MM.1S (cell line): ENCODE measurements around the gene GRAMD1B.

Source experiments
- DNase-seq: peaks from one replicate; pipeline ENCODE4 v3.0.0-alpha.2; 2015
- H2AFZ ChIP-seq: fragments of 300-600 bp; sonication (generic); 2 replicates; pipeline ENCODE4 v1.6.0; 2016; ENCODE audit warnings: antibody characterized with exemption, low read length
- H3F3A ChIP-seq: fragments of 300-600 bp; sonication (generic); 2 replicates; pipeline ENCODE4 v1.6.1; 2016; ENCODE audit warnings: mild to moderate bottlenecking, antibody characterized with exemption, low read length, moderate library complexity, mixed read lengths; ENCODE audit not compliant: insufficient read depth
- H3K27ac ChIP-seq: fragments of 300-600 bp; sonication (generic); 2 replicates; pipeline ENCODE4 v1.5.1; 2016; ENCODE audit warnings: mild to moderate bottlenecking, low read length
- H3K27me3 ChIP-seq: fragments of 300-600 bp; sonication (generic); replicated peaks from 2 replicates; pipeline ENCODE4 v1.6.0; 2016; ENCODE audit warnings: low read length; ENCODE audit not compliant: insufficient read depth
- H3K36me3 ChIP-seq: fragments of 300-600 bp; sonication (generic); replicated peaks from 2 replicates; pipeline ENCODE4 v1.6.1; 2016; ENCODE audit warnings: mild to moderate bottlenecking, low read length, mixed read lengths; ENCODE audit not compliant: insufficient read depth
- H3K4me1 ChIP-seq: fragments of 300-600 bp; sonication (generic); 2 replicates; pipeline ENCODE4 v1.6.1; 2016; ENCODE audit warnings: low read length, mixed read lengths
- H3K4me2 ChIP-seq: fragments of 300-600 bp; sonication (generic); 2 replicates; pipeline ENCODE4 v1.6.0; 2016; ENCODE audit warnings: low read depth, low read length
- H3K4me3 ChIP-seq: fragments of 300-600 bp; sonication (generic); 2 replicates; pipeline ENCODE4 v1.5.1; 2016; ENCODE audit warnings: low read length, mixed read lengths
- H3K79me2 ChIP-seq: fragments of 300-600 bp; sonication (generic); 2 replicates; pipeline ENCODE4 v1.6.1; 2016; ENCODE audit warnings: mixed run types, low read length, mixed read lengths
- H3K9ac ChIP-seq: fragments of 300-600 bp; sonication (generic); 2 replicates; pipeline ENCODE4 v1.6.1; 2016; ENCODE audit warnings: low read length, mixed read lengths
- H3K9me2 ChIP-seq: fragments of 300-600 bp; sonication (generic); replicated peaks from 2 replicates; pipeline ENCODE4 v1.6.1; 2016; ENCODE audit warnings: mild to moderate bottlenecking, low read length, mixed read lengths; ENCODE audit not compliant: insufficient read depth
- H3K9me3 ChIP-seq: fragments of 300-600 bp; sonication (generic); replicated peaks from 2 replicates; pipeline ENCODE4 v1.6.1; 2016; ENCODE audit warnings: mild to moderate bottlenecking, low read length, mixed read lengths; ENCODE audit not compliant: insufficient read depth
- H4K20me1 ChIP-seq: fragments of 300-600 bp; sonication (generic); 2 replicates; pipeline ENCODE4 v1.6.1; 2016; ENCODE audit warnings: mild to moderate bottlenecking, low read length, moderate library complexity, mixed read lengths; ENCODE audit not compliant: insufficient read depth
- CTCF ChIP-seq: fragments of 300-600 bp; sonication (generic); IDR thresholded peaks from 2 replicates; pipeline ENCODE4 v1.5.1; 2016; ENCODE audit warnings: antibody characterized with exemption, low read length, mixed read lengths
- EZH2 ChIP-seq: fragments of 300-600 bp; sonication (generic); optimal IDR thresholded peaks from 2 replicates; pipeline ENCODE3; 2017; ENCODE audit warnings: low read depth, mild to moderate bottlenecking, antibody characterized with exemption, low read length, mixed read lengths
- EZH2phosphoT487 ChIP-seq: fragments of 300-600 bp; sonication (generic); IDR thresholded peaks from 2 replicates; pipeline ENCODE4 v1.6.1; 2018; ENCODE audit warnings: antibody characterized with exemption, low read length

The GRAMD1B gene

GRCh38 chr11:123608945-123609344, 178.9 kb downstream of the GRAMD1B start:
- Histone ChIP-seq H3K4me1 (no peaks in the 10 kb centered on the region), H3K9ac (no peak overlapping the region), H3K79me2 (no peaks in the 10 kb centered on the region), H2AFZ (no peak overlapping the region), H3K36me3 (no peaks in the 10 kb centered on the region), H3K4me2 (no peak overlapping the region), H4K20me1 (no peaks in the 10 kb centered on the region), H3K27me3 (no peaks in the 10 kb centered on the region), H3K9me3 (no peaks in the 10 kb centered on the region), H3K27ac (no peak overlapping the region), H3K9me2 (no peaks in the 10 kb centered on the region), H3F3A (no peaks in the 10 kb centered on the region), H3K4me3 (no peak overlapping the region)
- no peak for TF ChIP-seq CTCF
- no peak for TF ChIP-seq EZH2
- TF ChIP-seq EZH2phosphoT487 = no peak
- DNase-seq = no peak

GRCh38 chr11:123611698-123612097, 181.6 kb downstream of the GRAMD1B start:
- no peaks in the 10 kb centered on the region for H3K36me3 ChIP-seq
- DNase-seq = no peak
- TF ChIP-seq CTCF (no peak), EZH2 (no peak)

GRCh38 chr11:123616505-123617198, 186.6 kb downstream of the GRAMD1B start:
- H3K36me3 ChIP-seq = no peaks in the 10 kb centered on the region
- H2AFZ ChIP-seq = no peak overlapping the region
- H3K4me2 ChIP-seq = no peak overlapping the region
- no peaks in the 10 kb centered on the region for H3K9me3 ChIP-seq
- H3K4me3 ChIP-seq = no peak overlapping the region
- no peaks in the 10 kb centered on the region for H3F3A ChIP-seq
- no peaks in the 10 kb centered on the region for H3K79me2 ChIP-seq
- H3K27me3 ChIP-seq = no peaks in the 10 kb centered on the region
- 0 out of 2 replicates have a peak, but pooled peaks cover 6% of the 10 kb centered on the region for H3K4me1 ChIP-seq
- no peak overlapping the region for H3K9ac ChIP-seq
- no peak for DNase-seq
- H3K9me2 ChIP-seq = no peaks in the 10 kb centered on the region
- no peaks in the 10 kb centered on the region for H4K20me1 ChIP-seq
- H3K27ac ChIP-seq = no peak overlapping the region
- TF ChIP-seq EZH2phosphoT487 = no peak
- TF ChIP-seq CTCF = no peak
- no peak for TF ChIP-seq EZH2

More at GRCh38 chr11:123611698-123612097, 181.6 kb downstream of the GRAMD1B start:
- Histone ChIP-seq H3K27me3 (no peaks in the 10 kb centered on the region), H2AFZ (no peak overlapping the region), H3F3A (no peaks in the 10 kb centered on the region), H3K4me3 (no peak overlapping the region), H3K9me3 (no peaks in the 10 kb centered on the region), H3K9ac (no peak overlapping the region), H4K20me1 (no peaks in the 10 kb centered on the region), H3K27ac (no peak overlapping the region), H3K79me2 (no peaks in the 10 kb centered on the region), H3K9me2 (no peaks in the 10 kb centered on the region), H3K4me1 (0 out of 2 replicates have a peak, but pooled peaks cover 6% of the 10 kb centered on the region), H3K4me2 (no peak overlapping the region)
